PFSK-1 (cell line): ENCODE results near the gene GFER.

ENCODE experiments used
- POLR2AphosphoS5 ChIP-seq: IDR thresholded peaks from 2 replicates; pipeline ENCODE4 v1.6.1; 2012; ENCODE audit warnings: low read depth, mild to moderate bottlenecking, control low read depth, low read length, moderate library complexity
- SIN3A ChIP-seq: IDR thresholded peaks from 2 replicates; pipeline ENCODE4 v1.6.1; 2012; ENCODE audit warnings: mild to moderate bottlenecking, low read length, moderate library complexity, borderline replicate concordance; ENCODE audit not compliant: insufficient read depth
- TAF1 ChIP-seq: IDR thresholded peaks from 2 replicates; pipeline ENCODE4 v1.6.1; 2012; ENCODE audit warnings: low read length, control low read depth, borderline replicate concordance; ENCODE audit not compliant: insufficient read depth
- TF ChIP-seq, protein P1 (sequence below), 2 experiments: IDR thresholded peaks; 2 replicates each; pipeline versions ENCODE4 v1.6.1 to v1.8.0; 2011 to 2012; ENCODE audit warnings: low read depth in 2 of 2, low read length in 2 of 2, control low read depth in 1 of 2, inconsistent platforms in 1 of 2, mild to moderate bottlenecking in 1 of 2, moderate library complexity in 1 of 2; ENCODE audit not compliant: insufficient read depth in 1 of 2

DNA sequence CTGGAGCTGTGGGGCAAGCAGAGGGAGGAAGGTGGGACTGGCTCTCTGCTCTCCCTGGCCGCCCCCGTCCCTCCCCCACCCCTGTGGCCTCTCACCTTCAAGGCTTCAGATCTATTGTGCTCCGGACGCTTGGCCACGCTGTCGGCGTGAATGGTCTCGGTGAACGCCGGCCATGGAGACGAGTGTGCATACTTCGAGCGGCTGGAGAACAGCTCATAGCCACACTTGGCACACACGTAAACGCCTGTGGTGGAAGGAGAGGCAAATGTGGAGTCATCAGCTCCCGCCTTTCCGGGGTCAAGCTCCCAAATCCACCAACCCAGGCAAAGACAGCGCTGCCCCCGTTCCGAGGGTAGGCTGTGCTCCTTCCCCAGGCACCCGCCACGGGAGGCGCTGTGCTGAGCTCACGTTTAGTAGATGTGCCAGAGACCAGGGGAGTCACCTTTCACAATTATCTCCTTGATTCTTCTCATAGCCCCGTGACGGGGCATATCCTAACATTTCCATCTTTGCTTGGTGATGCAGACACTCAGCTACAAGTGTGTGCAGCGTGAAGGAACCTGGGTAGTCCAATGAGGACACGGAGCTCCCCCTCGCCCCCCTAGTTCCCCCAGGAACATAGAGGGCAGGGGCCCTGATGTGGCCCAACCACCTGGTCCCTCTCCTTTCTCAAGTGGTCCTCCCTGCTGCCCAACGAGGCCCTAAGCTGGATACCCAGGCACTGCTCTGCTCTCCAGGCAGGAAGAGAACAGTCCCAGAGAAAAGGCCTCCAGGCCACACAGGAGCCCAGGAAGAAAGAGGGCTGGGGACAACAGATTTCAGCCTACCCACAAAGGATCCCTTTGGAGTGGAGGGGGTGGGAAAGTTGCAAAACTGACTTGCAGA lies 42.6 kb upstream of the GFER start:
- no peak for TF ChIP-seq TAF1
- TF ChIP-seq POLR2AphosphoS5: no peak
- TF ChIP-seq, protein P1, sequence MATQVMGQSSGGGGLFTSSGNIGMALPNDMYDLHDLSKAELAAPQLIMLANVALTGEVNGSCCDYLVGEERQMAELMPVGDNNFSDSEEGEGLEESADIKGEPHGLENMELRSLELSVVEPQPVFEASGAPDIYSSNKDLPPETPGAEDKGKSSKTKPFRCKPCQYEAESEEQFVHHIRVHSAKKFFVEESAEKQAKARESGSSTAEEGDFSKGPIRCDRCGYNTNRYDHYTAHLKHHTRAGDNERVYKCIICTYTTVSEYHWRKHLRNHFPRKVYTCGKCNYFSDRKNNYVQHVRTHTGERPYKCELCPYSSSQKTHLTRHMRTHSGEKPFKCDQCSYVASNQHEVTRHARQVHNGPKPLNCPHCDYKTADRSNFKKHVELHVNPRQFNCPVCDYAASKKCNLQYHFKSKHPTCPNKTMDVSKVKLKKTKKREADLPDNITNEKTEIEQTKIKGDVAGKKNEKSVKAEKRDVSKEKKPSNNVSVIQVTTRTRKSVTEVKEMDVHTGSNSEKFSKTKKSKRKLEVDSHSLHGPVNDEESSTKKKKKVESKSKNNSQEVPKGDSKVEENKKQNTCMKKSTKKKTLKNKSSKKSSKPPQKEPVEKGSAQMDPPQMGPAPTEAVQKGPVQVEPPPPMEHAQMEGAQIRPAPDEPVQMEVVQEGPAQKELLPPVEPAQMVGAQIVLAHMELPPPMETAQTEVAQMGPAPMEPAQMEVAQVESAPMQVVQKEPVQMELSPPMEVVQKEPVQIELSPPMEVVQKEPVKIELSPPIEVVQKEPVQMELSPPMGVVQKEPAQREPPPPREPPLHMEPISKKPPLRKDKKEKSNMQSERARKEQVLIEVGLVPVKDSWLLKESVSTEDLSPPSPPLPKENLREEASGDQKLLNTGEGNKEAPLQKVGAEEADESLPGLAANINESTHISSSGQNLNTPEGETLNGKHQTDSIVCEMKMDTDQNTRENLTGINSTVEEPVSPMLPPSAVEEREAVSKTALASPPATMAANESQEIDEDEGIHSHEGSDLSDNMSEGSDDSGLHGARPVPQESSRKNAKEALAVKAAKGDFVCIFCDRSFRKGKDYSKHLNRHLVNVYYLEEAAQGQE (IDR thresholded peaks at IDR 0.05; ENCODE audit: insufficient read depth in 1 of 2, low read depth in 2 of 2, low read length in 2 of 2): no peak
- TF ChIP-seq SIN3A: no peak
